HEK293 (cell line): Measurements from ENCODE around the gene PRKCE.

Experiments
- ZNF292 ChIP-seq: fragments of 450-650 bp; formaldehyde crosslinking; IDR thresholded peaks from 2 replicates; pipeline ENCODE4 v1.5.1; 2016; ENCODE audit warnings: low read depth, missing biosample characterization, missing genetic modification characterization, borderline replicate concordance
- ZNF785 ChIP-seq: fragments of 450-650 bp; formaldehyde crosslinking; IDR thresholded peaks from 2 replicates; pipeline ENCODE4 v1.5.1; 2016; ENCODE audit warnings: missing biosample characterization, missing genetic modification characterization

- TF ChIP-seq ZNF292 (tag by site-specific recombination) (no peak), ZNF785 (no peak)
These were observed 13.3 kb downstream of the PRKCE start for GRCh38 chr2:45664635-45665261.
